GM12865 (cell line): ENCODE results near the gene TANK.
A peak's percentile ranks its signal among the peaks of the same experiment; 100 is the strongest.
"Not testable (repeated sequence)": the region's sequence is repeated elsewhere in the genome, so short reads cannot be mapped to it uniquely, and the experiment has no call there.

Source experiments
- DNase-seq: peaks from one replicate; pipeline ENCODE4 v3.0.0; 2010; ENCODE audit warnings: low read depth
- H3K4me3 ChIP-seq: 2 replicates; pipeline ENCODE4 v1.5.1; 2011; ENCODE audit warnings: mild to moderate bottlenecking, low read depth, low read length, control low read depth
- TF ChIP-seq, protein P1 (sequence below): IDR thresholded peaks from 2 replicates; pipeline ENCODE4 v1.5.1; 2011; ENCODE audit warnings: low read length, control low read depth, low read depth, inconsistent platforms; ENCODE audit not compliant: insufficient read depth; ENCODE audit errors: missing control alignments

TANK gene

DNA sequence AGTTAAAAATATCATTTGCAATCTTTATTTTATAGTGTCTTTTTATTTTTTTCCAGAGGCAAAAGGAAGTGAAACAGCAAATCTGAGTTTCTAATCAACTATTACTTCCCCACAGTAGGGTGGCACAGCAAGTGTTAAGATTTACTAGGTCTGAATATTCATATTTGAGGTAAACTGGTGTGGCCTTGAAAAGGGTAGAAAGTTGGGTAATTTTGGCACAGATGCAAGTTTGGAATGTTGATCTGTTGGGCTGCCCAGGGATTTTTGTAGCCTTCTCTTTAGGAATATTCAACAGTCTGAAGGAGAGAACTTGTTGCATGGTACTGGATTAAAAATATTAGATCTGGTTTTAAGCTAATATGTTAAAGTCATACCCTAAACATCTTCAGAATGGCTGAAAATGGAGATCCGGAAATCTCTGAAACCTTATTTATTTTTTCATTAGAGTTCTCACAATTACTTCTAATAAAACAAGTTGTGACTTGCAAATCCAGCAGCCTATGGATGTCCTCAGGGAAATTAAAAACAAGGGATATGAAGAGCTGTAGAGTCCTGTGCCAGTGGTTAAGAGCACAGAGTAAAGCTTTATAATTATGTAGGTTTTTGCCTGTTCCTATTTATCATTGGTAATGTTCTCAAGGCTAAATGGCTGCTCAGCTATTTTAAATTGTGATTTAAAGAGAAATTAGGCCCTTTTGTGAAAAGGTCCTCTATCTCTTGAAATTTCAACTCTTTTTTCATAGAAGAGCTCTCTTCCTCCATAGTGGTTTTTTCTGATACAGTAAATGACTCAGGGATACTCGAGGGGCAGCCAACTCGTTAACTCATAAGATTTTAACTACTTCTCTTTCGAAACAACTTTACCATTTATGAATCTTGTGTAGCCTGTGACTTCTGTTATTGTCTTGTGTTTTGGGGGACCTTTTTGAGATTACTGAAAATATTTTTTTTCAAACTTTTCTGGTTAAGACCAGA lies 11.0 kb downstream of the TANK start:
- TF ChIP-seq, protein P1, sequence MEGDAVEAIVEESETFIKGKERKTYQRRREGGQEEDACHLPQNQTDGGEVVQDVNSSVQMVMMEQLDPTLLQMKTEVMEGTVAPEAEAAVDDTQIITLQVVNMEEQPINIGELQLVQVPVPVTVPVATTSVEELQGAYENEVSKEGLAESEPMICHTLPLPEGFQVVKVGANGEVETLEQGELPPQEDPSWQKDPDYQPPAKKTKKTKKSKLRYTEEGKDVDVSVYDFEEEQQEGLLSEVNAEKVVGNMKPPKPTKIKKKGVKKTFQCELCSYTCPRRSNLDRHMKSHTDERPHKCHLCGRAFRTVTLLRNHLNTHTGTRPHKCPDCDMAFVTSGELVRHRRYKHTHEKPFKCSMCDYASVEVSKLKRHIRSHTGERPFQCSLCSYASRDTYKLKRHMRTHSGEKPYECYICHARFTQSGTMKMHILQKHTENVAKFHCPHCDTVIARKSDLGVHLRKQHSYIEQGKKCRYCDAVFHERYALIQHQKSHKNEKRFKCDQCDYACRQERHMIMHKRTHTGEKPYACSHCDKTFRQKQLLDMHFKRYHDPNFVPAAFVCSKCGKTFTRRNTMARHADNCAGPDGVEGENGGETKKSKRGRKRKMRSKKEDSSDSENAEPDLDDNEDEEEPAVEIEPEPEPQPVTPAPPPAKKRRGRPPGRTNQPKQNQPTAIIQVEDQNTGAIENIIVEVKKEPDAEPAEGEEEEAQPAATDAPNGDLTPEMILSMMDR, result no peak
- peak; percentile 56 for DNase-seq
- no peak overlapping the region for H3K4me3 ChIP-seq

DNA sequence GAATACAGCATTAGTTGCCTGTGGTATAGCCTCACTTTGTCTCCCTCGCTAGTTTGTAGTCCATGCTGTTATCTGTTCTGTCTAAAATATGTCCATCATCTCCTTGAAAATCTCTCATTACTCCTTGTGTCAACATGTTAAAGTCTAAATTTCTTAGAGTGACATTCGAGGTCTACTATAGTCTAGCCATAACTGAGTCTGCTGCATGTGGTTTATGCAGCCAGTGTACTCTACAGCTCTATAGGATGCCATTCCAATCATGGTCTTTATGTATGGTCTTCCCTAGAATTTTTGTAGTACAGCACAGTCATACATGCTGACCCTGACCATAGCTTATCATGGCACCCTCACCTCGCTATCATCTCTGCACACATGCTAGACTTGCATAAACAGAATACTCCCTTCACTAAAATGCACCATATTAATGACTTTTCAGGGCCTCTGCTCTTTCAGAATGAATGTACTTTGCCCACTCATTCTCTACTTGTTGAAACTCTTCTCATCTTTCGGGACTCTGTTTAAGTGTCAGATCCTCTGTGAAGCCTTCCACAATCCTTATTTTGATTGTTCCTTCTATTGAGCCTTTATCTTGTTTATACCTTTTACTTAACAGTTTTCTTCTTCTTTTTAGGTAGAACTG lies 12.8 kb downstream of the TANK start:
- H3K4me3 ChIP-seq, result no peak overlapping the region
- DNase-seq, result peak; percentile 48
- TF ChIP-seq, protein P1, result no peak

DNA sequence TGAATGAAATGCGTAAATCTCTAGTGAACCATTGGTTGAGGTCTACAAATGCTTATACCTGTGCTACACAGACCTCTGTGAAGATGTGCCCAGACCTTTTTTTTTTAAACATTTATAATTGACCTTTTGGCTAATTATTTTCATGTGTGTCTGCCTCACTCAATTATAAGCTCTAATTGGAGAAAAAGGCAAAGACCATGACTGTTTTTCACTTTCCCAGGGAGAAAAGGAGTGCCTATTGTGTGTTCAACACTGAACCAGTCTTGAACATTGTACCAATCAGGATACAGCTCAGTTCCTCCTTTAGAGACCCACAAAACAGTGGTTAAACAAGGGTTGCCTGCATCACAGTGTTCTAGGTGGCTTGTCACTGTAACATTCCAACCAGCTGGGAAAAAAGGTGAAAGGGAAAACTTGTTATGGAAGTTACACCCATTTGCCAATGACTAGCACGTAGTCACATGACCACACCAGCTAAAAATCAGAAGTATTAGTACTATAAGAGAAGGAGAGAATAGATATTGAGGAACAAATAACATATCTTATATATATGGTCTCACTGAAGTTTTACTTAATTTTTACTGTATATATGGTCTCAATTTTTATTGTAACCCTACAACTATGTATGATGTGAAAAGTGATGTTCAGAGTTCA lies 13.4 kb downstream of the TANK start:
- TF ChIP-seq, protein P1, result no peak
- no peak for DNase-seq
- H3K4me3 ChIP-seq, result no peak overlapping the region

DNA sequence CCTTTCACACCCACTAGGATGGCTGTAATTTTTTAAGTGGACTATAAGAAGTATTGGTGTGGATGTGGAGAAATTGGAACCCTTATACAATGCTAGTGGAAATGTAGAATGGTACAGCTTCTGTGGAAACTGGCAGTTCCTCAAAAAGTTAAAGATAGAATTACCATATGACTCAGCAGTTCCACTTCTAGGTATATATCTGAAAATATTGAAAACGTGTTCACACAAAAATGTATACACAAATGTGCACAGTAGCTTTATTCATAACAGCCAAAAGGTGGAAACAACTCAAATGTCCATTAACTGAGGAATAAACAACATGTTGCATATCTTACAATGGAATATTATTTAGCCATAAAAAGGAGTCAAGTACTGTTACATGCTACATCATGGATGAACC lies 17.7 kb downstream of the TANK start:
- DNase-seq, result peak; percentile 19
- TF ChIP-seq, protein P1, result no peak
- H3K4me3 ChIP-seq, result no peak overlapping the region

DNA sequence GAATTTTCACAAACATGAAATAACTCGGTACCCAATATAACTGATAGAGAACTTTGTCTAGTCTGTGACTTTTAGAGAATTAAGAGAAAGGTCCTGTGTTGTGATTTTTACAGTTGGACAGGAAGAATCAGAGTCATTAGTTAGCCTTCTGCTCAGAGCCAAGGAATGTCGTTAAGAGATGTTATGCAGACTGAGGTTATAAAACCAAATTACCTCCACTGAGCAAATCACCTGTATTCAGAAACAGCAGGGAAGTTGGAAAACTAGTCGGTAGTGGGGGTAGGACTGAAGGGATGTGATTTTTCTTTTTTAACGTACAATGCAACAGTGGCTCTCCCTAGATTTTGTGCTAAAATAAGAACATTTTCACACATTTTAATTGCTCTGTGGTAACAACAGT lies 18.5 kb downstream of the TANK start:
- H3K4me3 ChIP-seq, result no peak overlapping the region
- TF ChIP-seq, protein P1, result no peak
- no peak for DNase-seq

DNA sequence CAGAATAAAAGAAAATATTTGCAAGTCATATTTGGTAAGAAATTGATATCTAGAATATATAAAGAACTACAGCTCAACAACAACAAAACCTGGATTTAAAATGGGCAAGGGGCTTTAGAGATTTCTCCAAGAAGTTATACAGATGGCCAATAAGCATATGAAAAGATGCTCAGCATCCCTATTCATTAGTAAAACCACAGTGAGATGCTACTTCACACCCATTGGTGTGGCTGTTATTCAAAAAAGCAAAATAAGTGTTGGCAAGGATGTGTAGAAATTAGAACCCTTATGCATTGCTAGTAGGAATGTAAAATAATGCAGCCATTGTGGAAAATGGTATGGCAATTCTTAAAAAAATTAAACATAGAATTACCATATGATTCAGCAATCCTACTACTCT lies 29.8 kb downstream of the TANK start:
- no peak overlapping the region for H3K4me3 ChIP-seq
- no peak for DNase-seq
- TF ChIP-seq, protein P1, result no peak

DNA sequence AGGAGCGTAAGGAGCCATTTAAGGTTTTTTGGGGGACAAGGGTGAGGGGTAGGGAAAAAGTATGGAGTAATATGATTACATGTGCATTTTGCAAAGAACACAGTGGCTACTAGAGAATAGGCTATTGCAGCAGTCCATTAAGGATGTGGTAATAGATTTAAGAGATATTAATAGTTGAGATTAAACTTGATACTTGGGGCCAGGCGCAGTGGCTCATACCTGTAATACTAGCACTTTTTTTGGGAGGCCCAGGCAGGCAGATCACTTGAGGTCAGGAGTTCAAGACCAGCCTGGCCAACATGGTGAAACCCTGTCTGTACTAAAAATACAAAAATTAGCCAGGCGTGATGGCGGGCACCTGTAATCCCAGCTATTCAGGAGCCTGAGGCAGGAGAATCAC lies 35.4 kb downstream of the TANK start:
- not testable (repeated sequence) for DNase-seq, H3K4me3 ChIP-seq
